ENCODE measurements around the gene FAF1.

Gene FAF1

GRCh38 chr1:50487725-50488124 is 472.3 kb downstream of the FAF1 start:
- DNase-seq (ENCODE audit: extremely low spot score, insufficient read length, low read depth) (no peak), FAIRE-seq (no peak)

- DNase-seq (ENCODE audit: extremely low spot score, insufficient read length, low read depth) (no peak), FAIRE-seq (no peak)
Measured at GRCh38 chr1:50481142-50481736, 478.8 kb downstream of the FAF1 start.

GRCh38 chr1:50476800-50477199 is 483.3 kb downstream of the FAF1 start:
- DNase-seq (ENCODE audit: extremely low spot score, insufficient read length, low read depth) (no peak), FAIRE-seq (peak; percentile 61)

GRCh38 chr1:50474859-50475809 is 484.9 kb downstream of the FAF1 start:
- DNase-seq (ENCODE audit: extremely low spot score, insufficient read length, low read depth): no peak

GRCh38 chr1:50473513-50473912 is 486.6 kb downstream of the FAF1 start:
- FAIRE-seq (no peak), DNase-seq (ENCODE audit: extremely low spot score, insufficient read length, low read depth) (no peak)

More at GRCh38 chr1:50474859-50475809, 484.9 kb downstream of the FAF1 start:
- no peak for FAIRE-seq

GRCh38 chr1:50471967-50472366 is 488.1 kb downstream of the FAF1 start:
- FAIRE-seq: no peak
- no peak for DNase-seq (ENCODE audit: extremely low spot score, insufficient read length, low read depth)

- DNase-seq (ENCODE audit: extremely low spot score, insufficient read length, low read depth): no peak
- FAIRE-seq: no peak
Measured at GRCh38 chr1:50462964-50463363, 497.1 kb downstream of the FAF1 start.

GRCh38 chr1:50458507-50458906 is 501.6 kb downstream of the FAF1 start:
- FAIRE-seq: no peak
- DNase-seq (ENCODE audit: extremely low spot score, insufficient read length, low read depth): no peak

- no peak for DNase-seq (ENCODE audit: extremely low spot score, insufficient read length, low read depth)
- no peak for FAIRE-seq
Measured at GRCh38 chr1:50454911-50455310, 505.2 kb downstream of the FAF1 start.

GRCh38 chr1:50453266-50453665 is 506.8 kb downstream of the FAF1 start:
- DNase-seq (ENCODE audit: extremely low spot score, insufficient read length, low read depth) (no peak), FAIRE-seq (no peak)

- FAIRE-seq (no peak), DNase-seq (ENCODE audit: extremely low spot score, insufficient read length, low read depth) (no peak)
Measured at GRCh38 chr1:50452700-50453099, 507.4 kb downstream of the FAF1 start.

GRCh38 chr1:50450861-50451653 is 509.0 kb downstream of the FAF1 start:
- no peak for FAIRE-seq
- DNase-seq (ENCODE audit: extremely low spot score, insufficient read length, low read depth): no peak

- DNase-seq (ENCODE audit: extremely low spot score, insufficient read length, low read depth): no peak
- FAIRE-seq: no peak
Measured at GRCh38 chr1:50447961-50448360, 512.1 kb downstream of the FAF1 start.

GRCh38 chr1:50441183-50441582 is 518.9 kb downstream of the FAF1 start:
- no peak for FAIRE-seq
- no peak for DNase-seq (ENCODE audit: extremely low spot score, insufficient read length, low read depth)

GRCh38 chr1:50438945-50439344 is 521.1 kb downstream of the FAF1 start:
- no peak for FAIRE-seq
- DNase-seq (ENCODE audit: extremely low spot score, insufficient read length, low read depth): no peak

- DNase-seq (ENCODE audit: extremely low spot score, insufficient read length, low read depth) (no peak), FAIRE-seq (no peak)
Measured at GRCh38 chr1:50436489-50436888, 523.6 kb downstream of the FAF1 start.

GRCh38 chr1:50430010-50430405 is 530.1 kb downstream of the FAF1 start:
- no peak for DNase-seq (ENCODE audit: extremely low spot score, insufficient read length, low read depth)
- FAIRE-seq: no peak

- FAIRE-seq: no peak
- no peak for DNase-seq (ENCODE audit: extremely low spot score, insufficient read length, low read depth)
Measured at GRCh38 chr1:50427818-50428779, 532.0 kb downstream of the FAF1 start.

- no peak for FAIRE-seq
- DNase-seq (ENCODE audit: extremely low spot score, insufficient read length, low read depth): no peak
Measured at GRCh38 chr1:50427086-50427817, 532.8 kb downstream of the FAF1 start.
